ENCODE measurements around the gene TMEM63C. TPM values are rescaled to one million over a fixed set of nuclear protein-coding genes. Genes with fewer than 3 reads are reported as not detected.

The TMEM63C gene
- polyA plus RNA-seq, 1 donor (not counting 4 experiments of a cell fraction or from before 2014, with no cell fraction given), result 0.66 TPM

GRCh38 chr14:77151245-77151644, 30.4 kb upstream of the TMEM63C start:
- FAIRE-seq, result no peak
- no peaks in the 10 kb centered on the region for H3K36me3 ChIP-seq (ENCODE audit: control insufficient read depth in 2 of 2, extremely low read depth in 1 of 2, insufficient read depth in 2 of 2, low read length in 2 of 2)
- no peak for DNase-seq (ENCODE audit: low read depth, low spot score)
- H3K9me3 ChIP-seq (ENCODE audit: control insufficient read depth, low read depth, low read length), result no peaks in the 10 kb centered on the region
- dilution Hi-C loops (cut with MboI; ENCODE audit: extremely low pct_ligation_motif_present, low sequenced_read_pairs), result no loop called here
- no peak overlapping the region for H3K9ac ChIP-seq (ENCODE audit: control insufficient read depth, extremely low read depth, insufficient read depth, low read length)
- peaks cover 26% of the 10 kb centered on the region for H3K27me3 ChIP-seq (ENCODE audit: control insufficient read depth, extremely low read depth, insufficient read depth, low read length)
- no peaks in the 10 kb centered on the region for H4K20me1 ChIP-seq (ENCODE audit: control insufficient read depth, extremely low read depth, insufficient read depth, low read length)
- H3K9me1 ChIP-seq (ENCODE audit: control insufficient read depth, extremely low read depth, insufficient read depth, low read length), result no peaks in the 10 kb centered on the region
- no peak overlapping the region for H3K4me3 ChIP-seq (ENCODE audit: control insufficient read depth in 2 of 3, extremely low read depth in 1 of 3, insufficient read depth in 2 of 3, low read depth in 1 of 3, low read length in 3 of 3)
- no peaks in the 10 kb centered on the region for H3K79me2 ChIP-seq (ENCODE audit: control insufficient read depth, insufficient read depth, low read length)
- TF ChIP-seq CTCF (optimal IDR thresholded peaks at IDR 0.05 in 1 of 3, IDR thresholded peaks at IDR 0.05 in 1 of 3, conservative IDR thresholded peaks at IDR 0.05 in 1 of 3; ENCODE audit: extremely low read depth in 1 of 3, insufficient read depth in 2 of 3, low read length in 3 of 3), result peak; percentile 60 to 61 (median 60)
- TF ChIP-seq EZH2 (IDR thresholded peaks at IDR 0.05; ENCODE audit: low read length), result no peak
- no peaks in the 10 kb centered on the region for H3K4me1 ChIP-seq (ENCODE audit: control insufficient read depth, extremely low read depth, insufficient read depth, low read length)
- H3K27ac ChIP-seq (ENCODE audit: control insufficient read depth, insufficient read depth, low read length), result no peak overlapping the region
- no peak overlapping the region for H3K4me2 ChIP-seq (ENCODE audit: control insufficient read depth, extremely low read depth, insufficient read depth, low read depth, low read length)
- H2AFZ ChIP-seq (ENCODE audit: control insufficient read depth, low read length), result no peak overlapping the region

GRCh38 chr14:77151918-77152588, 29.5 kb upstream of the TMEM63C start:
- Histone ChIP-seq H3K9me3 (ENCODE audit: control insufficient read depth, low read depth, low read length) (no peaks in the 10 kb centered on the region), H3K27me3 (ENCODE audit: control insufficient read depth, extremely low read depth, insufficient read depth, low read length) (peaks cover 18% of the 10 kb centered on the region), H3K4me2 (ENCODE audit: control insufficient read depth, extremely low read depth, insufficient read depth, low read depth, low read length) (no peak overlapping the region), H3K27ac (ENCODE audit: control insufficient read depth, insufficient read depth, low read length) (no peak overlapping the region), H3K9ac (ENCODE audit: control insufficient read depth, extremely low read depth, insufficient read depth, low read length) (no peak overlapping the region), H3K36me3 (ENCODE audit: control insufficient read depth in 2 of 2, extremely low read depth in 1 of 2, insufficient read depth in 2 of 2, low read length in 2 of 2) (no peaks in the 10 kb centered on the region), H4K20me1 (ENCODE audit: control insufficient read depth, extremely low read depth, insufficient read depth, low read length) (no peaks in the 10 kb centered on the region), H3K79me2 (ENCODE audit: control insufficient read depth, insufficient read depth, low read length) (no peaks in the 10 kb centered on the region), H3K4me1 (ENCODE audit: control insufficient read depth, extremely low read depth, insufficient read depth, low read length) (no peaks in the 10 kb centered on the region), H2AFZ (ENCODE audit: control insufficient read depth, low read length) (no peak overlapping the region), H3K4me3 (ENCODE audit: control insufficient read depth in 2 of 3, extremely low read depth in 1 of 3, insufficient read depth in 2 of 3, low read depth in 1 of 3, low read length in 3 of 3) (no peak overlapping the region), H3K9me1 (ENCODE audit: control insufficient read depth, extremely low read depth, insufficient read depth, low read length) (no peaks in the 10 kb centered on the region)
- dilution Hi-C loops (cut with MboI; ENCODE audit: extremely low pct_ligation_motif_present, low sequenced_read_pairs), result no loop called here
- FAIRE-seq (no peak), DNase-seq (ENCODE audit: low read depth, low spot score) (no peak)
- TF ChIP-seq EZH2 (IDR thresholded peaks at IDR 0.05; ENCODE audit: low read length) (no peak), CTCF (optimal IDR thresholded peaks at IDR 0.05 in 1 of 3, IDR thresholded peaks at IDR 0.05 in 1 of 3, conservative IDR thresholded peaks at IDR 0.05 in 1 of 3; ENCODE audit: extremely low read depth in 1 of 3, insufficient read depth in 2 of 3, low read length in 3 of 3) (peak in 1 of 3 experiments; percentile 5)
